Neural progenitor cell (in vitro differentiated cells): ENCODE data around the gene ETV6. TPM values are rescaled to one million over a fixed set of nuclear protein-coding genes. Genes with fewer than 3 reads are reported as not detected.

ENCODE experiments used
- DNase-seq: peaks from one replicate; pipeline ENCODE4 v3.0.0-alpha.2; 2016; ENCODE audit warnings: low spot score
- H2AFZ ChIP-seq: fragments of 200-600 bp; sonication (generic); replicated peaks from 2 replicates; pipeline ENCODE4 v1.6.1; 2016; ENCODE audit warnings: antibody characterized with exemption
- H3F3A ChIP-seq: fragments of 200-600 bp; sonication (generic); 2 replicates; pipeline ENCODE4 v1.6.1; 2016; ENCODE audit warnings: antibody characterized with exemption, low read depth
- H3K27ac ChIP-seq: fragments of 200-600 bp; sonication (generic); 2 replicates; pipeline ENCODE4 v1.5.1; 2016; ENCODE audit warnings: mild to moderate bottlenecking
- H3K27me3 ChIP-seq: fragments of 200-600 bp; sonication (generic); 2 replicates; pipeline ENCODE4 v1.6.1; 2016; ENCODE audit warnings: mild to moderate bottlenecking, moderate library complexity
- H3K36me3 ChIP-seq: fragments of 200-600 bp; sonication (generic); 2 replicates; pipeline ENCODE4 v1.5.1; 2016
- H3K4me1 ChIP-seq: fragments of 200-600 bp; sonication (generic); 2 replicates; pipeline ENCODE4 v1.6.1; 2016; ENCODE audit warnings: mixed run types
- H3K4me2 ChIP-seq: fragments of 200-600 bp; sonication (generic); 2 replicates; pipeline ENCODE4 v1.6.1; 2016
- H3K4me3 ChIP-seq: fragments of 200-600 bp; sonication (generic); 2 replicates; pipeline ENCODE4 v1.5.1; 2016
- H3K79me2 ChIP-seq: fragments of 200-600 bp; sonication (generic); 2 replicates; pipeline ENCODE4 v1.6.1; 2016; ENCODE audit warnings: low read depth
- H3K9ac ChIP-seq: fragments of 200-600 bp; sonication (generic); 2 replicates; pipeline ENCODE4 v1.6.1; 2016
- H3K9me3 ChIP-seq: fragments of 200-600 bp; sonication (generic); 2 replicates; pipeline ENCODE4 v1.5.1; 2016; ENCODE audit warnings: low read depth
- H4K20me1 ChIP-seq: fragments of 200-600 bp; sonication (generic); 2 replicates; pipeline ENCODE4 v1.6.1; 2016; ENCODE audit warnings: low read depth
- H3K27ac Mint-ChIP-seq: 3 replicates; pipeline ENCODE4 v1.8.0; 2021; ENCODE audit warnings: mixed read lengths
- H3K27me3 Mint-ChIP-seq: 2 replicates; pipeline ENCODE4 v1.8.0; 2022; ENCODE audit warnings: low read depth, mild to moderate bottlenecking, inconsistent platforms, moderate library complexity, mixed read lengths; ENCODE audit not compliant: insufficient read depth
- H3K36me3 Mint-ChIP-seq: 3 replicates; pipeline ENCODE4 v1.8.0; 2021; ENCODE audit warnings: mixed read lengths
- H3K4me1 Mint-ChIP-seq: 3 replicates; pipeline ENCODE4 v1.8.0; 2021; ENCODE audit warnings: mixed read lengths
- H3K4me3 Mint-ChIP-seq: 3 replicates; pipeline ENCODE4 v1.8.0; 2021; ENCODE audit warnings: mild to moderate bottlenecking, moderate library complexity, mixed read lengths
- H3K9me3 Mint-ChIP-seq: 3 replicates; pipeline ENCODE4 v1.8.0; 2020; ENCODE audit warnings: mixed read lengths
- EZH2 ChIP-seq: fragments of 200-600 bp; sonication (generic); IDR thresholded peaks from 2 replicates; pipeline ENCODE4 v1.6.1; 2017; ENCODE audit warnings: antibody characterized with exemption, mild to moderate bottlenecking, moderate library complexity
- EZH2phosphoT487 ChIP-seq: fragments of 200-600 bp; sonication (generic); IDR thresholded peaks from 2 replicates; pipeline ENCODE4 v1.6.1; 2017; ENCODE audit warnings: antibody characterized with exemption
- total RNA-seq: library from RNA; depleted of rRNA; stranded (reverse); fragments of >200 nt; gene quantifications from 2 replicates; pipeline ENCODE4 v1.2.3, GENCODE V29; 2015; ENCODE audit warnings: low replicate concordance
- TF ChIP-seq, protein P1 (sequence below): fragments of 200-600 bp; sonication (generic); IDR thresholded peaks from 2 replicates; pipeline ENCODE4 v1.5.1; 2017; ENCODE audit warnings: antibody characterized with exemption, mild to moderate bottlenecking

Gene ETV6
- total RNA-seq, 1 donor from 2014 or later = 6.2 TPM

DNA sequence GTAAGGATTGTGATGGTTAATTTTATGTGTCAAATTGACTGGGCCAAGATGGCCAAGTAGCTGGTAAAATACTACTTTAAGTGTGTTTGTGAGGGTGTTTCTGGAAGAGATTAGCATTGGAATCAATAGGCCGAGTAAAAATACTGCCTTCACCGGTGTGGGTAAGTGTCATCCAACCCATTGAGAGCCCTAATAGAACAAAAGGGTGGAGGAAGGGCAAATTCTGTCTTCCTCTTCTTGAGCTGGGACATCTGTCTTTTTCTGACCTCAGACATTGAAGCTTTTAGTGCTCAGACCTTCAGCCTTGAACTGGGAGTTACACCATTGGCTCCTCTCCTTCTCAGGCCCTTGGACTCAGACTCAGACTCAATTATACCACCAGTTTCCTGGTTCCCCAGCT, 8.0 kb upstream of the ETV6 start:
- Mint-ChIP-seq H3K36me3 (no peaks in the 10 kb centered on the region), H3K4me3 (no peak overlapping the region), H3K9me3 (peaks cover 21% of the 10 kb centered on the region), H3K4me1 (no peaks in the 10 kb centered on the region), H3K27ac (no peak overlapping the region), H3K27me3 (peaks cover 6% of the 10 kb centered on the region)
- H3K4me1 ChIP-seq = no peaks in the 10 kb centered on the region
- H3K27ac ChIP-seq = no peak overlapping the region
- H3K4me2 ChIP-seq = no peak overlapping the region
- no peak overlapping the region for H3K9ac ChIP-seq
- H3F3A ChIP-seq = peaks cover 4% of the 10 kb centered on the region
- no peaks in the 10 kb centered on the region for H3K36me3 ChIP-seq
- TF ChIP-seq EZH2phosphoT487 = no peak
- TF ChIP-seq EZH2 = no peak
- TF ChIP-seq, protein P1, sequence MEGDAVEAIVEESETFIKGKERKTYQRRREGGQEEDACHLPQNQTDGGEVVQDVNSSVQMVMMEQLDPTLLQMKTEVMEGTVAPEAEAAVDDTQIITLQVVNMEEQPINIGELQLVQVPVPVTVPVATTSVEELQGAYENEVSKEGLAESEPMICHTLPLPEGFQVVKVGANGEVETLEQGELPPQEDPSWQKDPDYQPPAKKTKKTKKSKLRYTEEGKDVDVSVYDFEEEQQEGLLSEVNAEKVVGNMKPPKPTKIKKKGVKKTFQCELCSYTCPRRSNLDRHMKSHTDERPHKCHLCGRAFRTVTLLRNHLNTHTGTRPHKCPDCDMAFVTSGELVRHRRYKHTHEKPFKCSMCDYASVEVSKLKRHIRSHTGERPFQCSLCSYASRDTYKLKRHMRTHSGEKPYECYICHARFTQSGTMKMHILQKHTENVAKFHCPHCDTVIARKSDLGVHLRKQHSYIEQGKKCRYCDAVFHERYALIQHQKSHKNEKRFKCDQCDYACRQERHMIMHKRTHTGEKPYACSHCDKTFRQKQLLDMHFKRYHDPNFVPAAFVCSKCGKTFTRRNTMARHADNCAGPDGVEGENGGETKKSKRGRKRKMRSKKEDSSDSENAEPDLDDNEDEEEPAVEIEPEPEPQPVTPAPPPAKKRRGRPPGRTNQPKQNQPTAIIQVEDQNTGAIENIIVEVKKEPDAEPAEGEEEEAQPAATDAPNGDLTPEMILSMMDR = no peak
- peaks cover 7% of the 10 kb centered on the region for H3K9me3 ChIP-seq
- H3K27me3 ChIP-seq = no peaks in the 10 kb centered on the region
- no peaks in the 10 kb centered on the region for H4K20me1 ChIP-seq
- no peak overlapping the region for H2AFZ ChIP-seq
- DNase-seq = no peak
- H3K79me2 ChIP-seq = no peaks in the 10 kb centered on the region
- no peak overlapping the region for H3K4me3 ChIP-seq

DNA sequence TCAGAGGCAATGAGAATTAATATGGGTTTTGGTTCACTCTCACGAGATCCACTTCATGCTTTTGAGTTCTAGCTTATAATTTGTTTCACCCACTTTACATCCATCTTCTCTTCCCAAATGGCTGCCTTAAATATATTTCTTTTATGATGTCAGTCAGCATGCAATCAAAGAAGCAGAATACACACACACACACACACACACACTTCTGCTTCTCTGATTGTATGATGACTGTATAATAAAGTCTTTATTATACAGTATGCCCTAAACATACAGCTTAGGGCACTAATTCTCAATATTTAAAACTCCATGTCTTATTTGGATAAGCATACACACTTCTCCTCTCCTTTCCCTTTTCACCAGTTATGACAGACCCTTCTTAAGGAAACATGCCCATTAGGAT, 6.7 kb upstream of the ETV6 start:
- Histone ChIP-seq H3K79me2 (no peaks in the 10 kb centered on the region), H3K4me3 (no peak overlapping the region), H4K20me1 (no peaks in the 10 kb centered on the region), H3K4me2 (no peak overlapping the region), H3K9ac (no peak overlapping the region), H2AFZ (no peak overlapping the region), H3K36me3 (no peaks in the 10 kb centered on the region), H3K27me3 (no peaks in the 10 kb centered on the region), H3K4me1 (no peaks in the 10 kb centered on the region), H3K9me3 (peaks cover 5% of the 10 kb centered on the region), H3F3A (peaks cover 5% of the 10 kb centered on the region), H3K27ac (no peak overlapping the region)
- Mint-ChIP-seq H3K4me3 (no peak overlapping the region), H3K9me3 (peaks cover 21% of the 10 kb centered on the region), H3K36me3 (no peaks in the 10 kb centered on the region), H3K27ac (no peak overlapping the region), H3K4me1 (no peaks in the 10 kb centered on the region), H3K27me3 (peaks cover 6% of the 10 kb centered on the region)
- DNase-seq = no peak
- TF ChIP-seq EZH2phosphoT487 = no peak
- TF ChIP-seq, protein P1 = no peak
- no peak for TF ChIP-seq EZH2

DNA sequence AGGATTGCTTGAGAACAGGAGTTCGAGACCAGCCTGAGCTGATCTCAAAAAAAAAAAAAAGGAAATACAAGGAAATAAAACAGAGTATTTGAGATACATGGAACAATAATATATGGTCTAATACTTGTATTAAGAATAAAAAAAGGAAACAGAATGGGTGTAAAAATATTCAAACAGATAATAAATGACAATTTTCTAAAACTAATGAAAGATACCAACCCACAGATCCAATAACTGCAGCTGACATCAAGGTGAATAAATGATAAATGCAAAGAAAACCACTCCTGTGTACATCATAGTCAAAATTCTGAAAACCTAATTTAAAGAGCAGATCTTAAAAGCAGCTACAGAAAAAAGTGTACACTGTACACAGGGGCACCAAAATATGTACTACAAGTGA, 4.1 kb upstream of the ETV6 start:
- H3K4me2 ChIP-seq = no peak overlapping the region
- no peak overlapping the region for H3K4me3 ChIP-seq
- H4K20me1 ChIP-seq = no peaks in the 10 kb centered on the region
- Mint-ChIP-seq H3K27me3 (peaks cover 7% of the 10 kb centered on the region), H3K36me3 (no peaks in the 10 kb centered on the region), H3K27ac (no peak overlapping the region), H3K9me3 (peaks cover 16% of the 10 kb centered on the region), H3K4me3 (no peak overlapping the region), H3K4me1 (peaks cover 3% of the 10 kb centered on the region)
- H3K9ac ChIP-seq = no peak overlapping the region
- DNase-seq = no peak
- H3F3A ChIP-seq = peaks cover 27% of the 10 kb centered on the region
- peaks cover 4% of the 10 kb centered on the region for H3K4me1 ChIP-seq
- TF ChIP-seq EZH2phosphoT487 = no peak
- no peak for TF ChIP-seq EZH2
- TF ChIP-seq, protein P1 = no peak
- no peak overlapping the region for H3K27ac ChIP-seq
- H3K9me3 ChIP-seq = peaks cover 5% of the 10 kb centered on the region
- H3K79me2 ChIP-seq = no peaks in the 10 kb centered on the region
- H3K36me3 ChIP-seq = no peaks in the 10 kb centered on the region
- no peaks in the 10 kb centered on the region for H3K27me3 ChIP-seq
- no peak overlapping the region for H2AFZ ChIP-seq
